ENCODE results near the gene CCDC88A. TPM values are rescaled to one million over a fixed set of nuclear protein-coding genes. Genes with fewer than 3 reads are reported as not detected.

CCDC88A gene
- total RNA-seq, 2 experiments from 2014 or later = 11.0 to 12.9 TPM

DNA sequence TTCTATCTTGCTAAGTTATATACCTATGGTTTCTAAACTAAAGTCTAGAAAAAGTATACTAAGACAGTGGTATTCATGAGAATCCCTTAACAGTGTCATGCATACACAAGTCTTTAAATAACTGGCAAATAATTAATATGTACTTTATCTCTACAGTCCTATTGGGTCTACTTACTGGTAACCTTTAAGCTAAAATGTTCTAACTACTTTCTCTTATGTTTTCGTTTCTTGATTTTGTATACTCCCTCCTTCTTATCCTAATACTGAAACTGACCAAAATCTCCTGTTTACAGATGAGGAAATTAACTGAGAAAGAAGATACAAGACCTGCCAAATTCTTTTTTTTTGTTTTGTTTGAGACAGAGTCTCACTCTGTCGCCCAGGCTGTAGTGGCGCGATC is 74.6 kb downstream of the CCDC88A start:
- Histone ChIP-seq H3K36me3 (ENCODE audit: insufficient read depth, low read length) (no peaks in the 10 kb centered on the region), H3K4me1 (ENCODE audit: insufficient read depth, low read length) (no peaks in the 10 kb centered on the region), H3K4me3 (ENCODE audit: low read length) (no peak overlapping the region), H3K9me3 (ENCODE audit: control insufficient read depth in 1 of 2, insufficient read depth in 1 of 2, low read length in 2 of 2) (no peaks in the 10 kb centered on the region), H3K27me3 (ENCODE audit: control insufficient read depth in 1 of 2, insufficient read depth in 2 of 2, low read length in 2 of 2) (no peaks in the 10 kb centered on the region), H3K27ac (ENCODE audit: low read depth in 1 of 2, low read length in 2 of 2) (no peak overlapping the region)
- CTCF ChIA-PET = no interaction called here
- Mint-ChIP-seq H3K27me3 (no peaks in the 10 kb centered on the region), H3K27ac (no peak overlapping the region), H3K36me3 (ENCODE audit: low read depth) (peaks cover 15% of the 10 kb centered on the region), H3K4me3 (no peak overlapping the region), H3K4me1 (ENCODE audit: low read depth) (no peaks in the 10 kb centered on the region), H3K9me3 (no peaks in the 10 kb centered on the region)
- ATAC-seq (ENCODE audit: poor library complexity) = no peak
- DNase-seq = no peak
- intact Hi-C loops (cut with DNase I, micrococcal nuclease) = no loop called here
- TF ChIP-seq, protein P1, sequence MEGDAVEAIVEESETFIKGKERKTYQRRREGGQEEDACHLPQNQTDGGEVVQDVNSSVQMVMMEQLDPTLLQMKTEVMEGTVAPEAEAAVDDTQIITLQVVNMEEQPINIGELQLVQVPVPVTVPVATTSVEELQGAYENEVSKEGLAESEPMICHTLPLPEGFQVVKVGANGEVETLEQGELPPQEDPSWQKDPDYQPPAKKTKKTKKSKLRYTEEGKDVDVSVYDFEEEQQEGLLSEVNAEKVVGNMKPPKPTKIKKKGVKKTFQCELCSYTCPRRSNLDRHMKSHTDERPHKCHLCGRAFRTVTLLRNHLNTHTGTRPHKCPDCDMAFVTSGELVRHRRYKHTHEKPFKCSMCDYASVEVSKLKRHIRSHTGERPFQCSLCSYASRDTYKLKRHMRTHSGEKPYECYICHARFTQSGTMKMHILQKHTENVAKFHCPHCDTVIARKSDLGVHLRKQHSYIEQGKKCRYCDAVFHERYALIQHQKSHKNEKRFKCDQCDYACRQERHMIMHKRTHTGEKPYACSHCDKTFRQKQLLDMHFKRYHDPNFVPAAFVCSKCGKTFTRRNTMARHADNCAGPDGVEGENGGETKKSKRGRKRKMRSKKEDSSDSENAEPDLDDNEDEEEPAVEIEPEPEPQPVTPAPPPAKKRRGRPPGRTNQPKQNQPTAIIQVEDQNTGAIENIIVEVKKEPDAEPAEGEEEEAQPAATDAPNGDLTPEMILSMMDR (IDR thresholded peaks at IDR 0.05) = no peak
- POLR2A ChIA-PET = no interaction called here

DNA sequence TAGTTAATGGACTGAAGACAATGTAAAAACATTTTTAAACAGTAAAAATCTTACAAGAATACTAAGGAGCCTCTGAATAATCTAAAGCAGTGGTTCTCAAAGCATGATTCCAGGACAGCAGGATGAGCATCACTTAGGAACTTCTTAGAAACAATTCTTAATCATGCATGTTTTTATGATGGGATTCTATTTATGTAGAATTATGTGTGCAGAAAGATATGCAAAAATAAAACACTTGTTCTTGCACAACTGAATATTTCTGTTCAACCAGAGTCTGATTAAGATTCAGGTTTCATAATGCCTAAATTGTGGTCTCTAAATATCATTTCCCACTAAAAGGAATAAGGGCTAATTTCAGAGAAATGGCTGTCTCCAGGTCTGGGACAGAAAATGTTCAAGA is 81.4 kb downstream of the CCDC88A start:
- H3K36me3 Mint-ChIP-seq (ENCODE audit: low read depth) = peaks cover 12% of the 10 kb centered on the region

DNA sequence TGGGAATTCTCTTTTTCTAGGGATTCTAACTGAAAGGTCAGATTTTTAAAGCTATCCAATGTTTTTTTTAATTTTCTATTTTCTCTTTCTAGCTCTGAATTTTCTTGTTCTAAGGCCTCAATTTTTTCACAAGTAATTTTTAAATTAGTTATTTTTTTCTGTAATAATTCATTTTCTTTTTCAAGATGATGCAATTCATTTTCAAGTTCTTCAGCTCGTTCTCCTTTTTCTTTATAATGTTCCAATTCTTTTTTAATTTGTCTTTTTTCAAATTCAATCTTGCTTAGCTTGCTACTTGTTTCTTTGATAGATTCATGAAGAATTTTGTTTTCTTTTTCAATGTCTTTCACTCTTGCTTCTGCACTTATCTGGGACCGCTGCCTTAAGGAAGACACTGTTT is 84.9 kb downstream of the CCDC88A start:
- H3K4me1 Mint-ChIP-seq (ENCODE audit: low read depth) = no peaks in the 10 kb centered on the region
- no peak overlapping the region for H3K27ac Mint-ChIP-seq
- H3K27me3 ChIP-seq (ENCODE audit: control insufficient read depth in 1 of 2, insufficient read depth in 2 of 2, low read length in 2 of 2) = no peaks in the 10 kb centered on the region
- POLR2A ChIA-PET = no interaction called here
- CTCF ChIA-PET = no interaction called here
- DNase-seq (no peak), ATAC-seq (ENCODE audit: poor library complexity) (no peak)
- H3K4me3 Mint-ChIP-seq = no peak overlapping the region
- no peak overlapping the region for H3K4me3 ChIP-seq (ENCODE audit: low read length)
- no peak overlapping the region for H3K27ac ChIP-seq (ENCODE audit: low read depth in 1 of 2, low read length in 2 of 2)
- H3K4me1 ChIP-seq (ENCODE audit: insufficient read depth, low read length) = no peaks in the 10 kb centered on the region
- intact Hi-C loops (cut with DNase I, micrococcal nuclease) = no loop called here
- H3K9me3 ChIP-seq (ENCODE audit: control insufficient read depth in 1 of 2, insufficient read depth in 1 of 2, low read length in 2 of 2) = no peaks in the 10 kb centered on the region
- no peaks in the 10 kb centered on the region for H3K27me3 Mint-ChIP-seq
- peaks cover 21% of the 10 kb centered on the region for H3K36me3 Mint-ChIP-seq (ENCODE audit: low read depth)
- no peaks in the 10 kb centered on the region for H3K9me3 Mint-ChIP-seq
- TF ChIP-seq, protein P1 (IDR thresholded peaks at IDR 0.05) = no peak
- no peaks in the 10 kb centered on the region for H3K36me3 ChIP-seq (ENCODE audit: insufficient read depth, low read length)

More for the DNA sequence above, 81.4 kb downstream of the CCDC88A start:
- CTCF ChIA-PET = no interaction called here
- no peak overlapping the region for H3K4me3 ChIP-seq (ENCODE audit: low read length)
- no peaks in the 10 kb centered on the region for H3K9me3 ChIP-seq (ENCODE audit: control insufficient read depth in 1 of 2, insufficient read depth in 1 of 2, low read length in 2 of 2)
- H3K27me3 Mint-ChIP-seq = no peaks in the 10 kb centered on the region
- POLR2A ChIA-PET = no interaction called here
- H3K4me1 ChIP-seq (ENCODE audit: insufficient read depth, low read length) = no peaks in the 10 kb centered on the region
- H3K27me3 ChIP-seq (ENCODE audit: control insufficient read depth in 1 of 2, insufficient read depth in 2 of 2, low read length in 2 of 2) = no peaks in the 10 kb centered on the region
- no peak for DNase-seq
- H3K9me3 Mint-ChIP-seq = no peaks in the 10 kb centered on the region
- no peak for ATAC-seq (ENCODE audit: poor library complexity)
- TF ChIP-seq, protein P1 (IDR thresholded peaks at IDR 0.05) = no peak
- intact Hi-C loops (cut with DNase I, micrococcal nuclease) = no loop called here
- no peaks in the 10 kb centered on the region for H3K36me3 ChIP-seq (ENCODE audit: insufficient read depth, low read length)
- no peak overlapping the region for H3K4me3 Mint-ChIP-seq
- H3K4me1 Mint-ChIP-seq (ENCODE audit: low read depth) = no peaks in the 10 kb centered on the region
- no peak overlapping the region for H3K27ac Mint-ChIP-seq
- no peak overlapping the region for H3K27ac ChIP-seq (ENCODE audit: low read depth in 1 of 2, low read length in 2 of 2)
